Activated CD8-positive, alpha-beta memory T cell treated with anti-CD3 and anti-CD28 coated beads for 24 hours (primary cell): ENCODE results near the gene ETV1.
"Not testable (repeated sequence)": the region's sequence is repeated elsewhere in the genome, so short reads cannot be mapped to it uniquely, and the experiment has no call there.

Source experiments
- DNase-seq: peaks from one replicate; pipeline ENCODE4 v3.0.0-alpha.2; 2020

Gene ETV1

GRCh38 chr7:13918333-13918732 lies 71.1 kb downstream of the ETV1 start:
- DNase-seq: not testable (repeated sequence)

- not testable (repeated sequence) for DNase-seq
Measured at GRCh38 chr7:13917103-13917502, 72.4 kb downstream of the ETV1 start.

GRCh38 chr7:13915891-13916290 lies 73.6 kb downstream of the ETV1 start:
- no peak for DNase-seq

DNA sequence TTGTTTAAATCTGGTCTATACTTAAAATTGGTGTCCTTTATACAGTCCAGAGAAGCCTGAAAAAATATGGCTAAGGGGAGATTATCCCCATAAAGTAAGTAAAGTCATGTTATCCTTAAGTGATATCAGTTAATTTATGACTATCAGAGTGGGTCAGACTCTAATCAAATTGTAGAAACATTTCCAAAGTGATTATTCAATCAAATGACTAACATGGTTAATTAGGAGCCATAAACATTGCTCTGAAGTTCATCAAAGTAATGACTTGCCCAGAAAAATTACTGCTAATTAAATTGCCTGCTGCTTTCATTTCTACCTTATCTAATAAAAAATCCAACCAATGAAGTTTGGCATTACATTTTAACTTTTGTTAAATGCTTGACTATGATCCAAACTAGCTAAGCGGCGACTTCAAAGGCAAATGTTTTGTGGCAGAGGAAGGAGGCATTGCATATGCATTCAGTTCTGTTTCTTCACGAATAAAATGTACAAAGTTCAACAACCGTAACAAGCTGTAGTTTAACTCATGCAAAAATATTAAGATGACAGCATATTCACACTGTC lies 76.7 kb downstream of the ETV1 start:
- DNase-seq: no peak

DNA sequence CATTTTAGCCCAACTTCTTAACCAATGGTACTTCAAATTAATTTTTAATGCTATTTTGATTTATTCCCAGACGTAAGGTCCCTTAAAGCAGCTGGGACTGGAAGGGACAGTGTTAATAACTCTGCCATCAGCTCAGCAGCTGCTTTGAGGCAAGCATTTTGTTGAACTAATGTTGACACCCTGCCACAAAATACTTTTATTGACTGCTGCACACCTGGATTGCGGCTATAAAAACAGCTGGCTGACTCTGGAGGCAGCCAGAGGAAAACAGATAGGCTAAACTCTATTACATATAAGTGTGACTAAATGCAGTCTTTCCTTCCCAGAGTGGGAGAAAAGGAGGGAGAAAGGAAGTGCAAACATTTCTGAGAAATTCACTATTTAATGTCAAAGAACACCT lies 77.6 kb downstream of the ETV1 start:
- DNase-seq: no peak

DNA sequence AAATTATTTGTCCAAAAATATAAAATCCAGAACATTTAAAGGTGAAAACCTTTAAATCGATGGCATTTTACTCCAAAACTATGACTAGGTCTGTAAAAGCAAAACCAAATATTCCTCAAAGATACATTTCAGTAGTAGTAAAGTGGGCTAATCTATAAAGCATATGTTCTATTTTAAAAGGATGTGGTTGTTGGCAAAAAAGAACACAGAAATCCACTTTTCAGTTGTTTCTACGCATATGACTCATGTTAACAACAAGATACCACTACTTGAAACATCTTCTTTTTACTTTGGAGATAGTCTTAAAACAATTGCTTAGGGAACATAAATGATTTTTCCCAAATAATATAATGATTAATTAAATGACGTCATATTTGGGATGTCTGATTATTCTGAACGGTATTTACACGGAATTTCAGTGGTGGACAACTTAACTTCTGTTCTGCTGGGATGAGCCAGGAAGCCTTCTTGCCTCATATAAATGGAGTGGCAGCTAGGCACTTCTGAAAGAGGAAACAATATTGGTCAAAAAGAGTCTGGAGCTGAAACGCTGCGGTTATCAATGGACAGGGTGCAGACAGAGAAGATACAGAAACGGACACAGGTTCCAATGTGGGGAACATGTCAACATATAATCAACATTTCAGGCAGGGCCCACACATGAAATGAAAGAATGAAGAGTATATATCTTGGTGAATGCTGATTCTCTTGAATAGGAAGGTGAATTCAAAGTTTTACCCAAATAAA lies 78.5 kb downstream of the ETV1 start:
- DNase-seq: no peak

DNA sequence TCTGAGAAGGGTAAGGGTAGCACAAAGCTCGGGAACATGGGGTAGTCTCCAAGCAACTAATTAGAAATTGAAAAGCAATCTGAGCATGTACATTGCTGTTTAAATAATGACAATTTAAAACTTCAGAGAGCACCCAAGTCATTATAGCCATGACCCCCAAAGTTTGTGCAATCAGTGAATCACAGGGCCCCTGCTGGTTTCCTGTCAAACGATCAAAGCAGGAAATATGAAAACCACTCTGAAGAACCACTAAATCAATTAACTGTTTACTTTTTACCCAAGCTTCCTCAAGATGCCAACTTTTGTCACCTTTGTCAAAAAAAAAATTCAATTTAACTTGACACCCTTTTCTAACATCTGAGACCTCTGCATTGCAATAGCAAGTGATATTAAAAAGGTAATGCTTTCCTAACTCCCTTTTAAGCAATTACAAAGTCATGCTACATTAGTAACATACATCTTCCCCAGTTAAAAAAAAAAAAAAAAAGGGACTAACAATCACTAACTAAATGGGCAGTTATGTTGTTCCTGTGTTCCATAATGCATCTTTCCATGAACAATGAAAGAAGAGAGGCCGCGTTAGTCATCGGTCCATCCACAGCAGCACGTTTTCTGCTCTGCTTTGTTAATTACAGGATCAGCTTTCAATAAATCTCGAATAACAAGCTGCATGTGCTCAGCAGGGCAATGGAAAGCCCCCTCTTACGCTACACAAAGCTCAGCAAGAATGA lies 80.6 kb downstream of the ETV1 start:
- DNase-seq: no peak

DNA sequence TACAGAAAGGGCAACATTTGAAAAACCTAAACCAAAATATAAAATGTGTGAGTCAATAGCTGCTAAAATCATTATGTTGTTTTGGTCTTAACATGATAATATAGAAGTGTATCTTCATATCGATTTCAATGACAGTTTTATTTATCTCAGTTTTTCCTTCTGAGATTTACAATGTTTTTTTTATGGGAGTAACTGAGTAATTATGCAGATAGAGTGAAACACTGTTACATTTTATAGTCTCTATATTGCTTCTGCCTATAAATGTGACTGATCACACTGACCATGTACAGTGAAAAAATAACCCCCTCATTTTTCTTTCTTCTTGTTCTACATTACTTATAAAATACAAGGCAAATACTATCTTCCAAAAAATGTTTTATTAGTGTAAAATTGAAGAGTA lies 81.6 kb downstream of the ETV1 start:
- no peak for DNase-seq

DNA sequence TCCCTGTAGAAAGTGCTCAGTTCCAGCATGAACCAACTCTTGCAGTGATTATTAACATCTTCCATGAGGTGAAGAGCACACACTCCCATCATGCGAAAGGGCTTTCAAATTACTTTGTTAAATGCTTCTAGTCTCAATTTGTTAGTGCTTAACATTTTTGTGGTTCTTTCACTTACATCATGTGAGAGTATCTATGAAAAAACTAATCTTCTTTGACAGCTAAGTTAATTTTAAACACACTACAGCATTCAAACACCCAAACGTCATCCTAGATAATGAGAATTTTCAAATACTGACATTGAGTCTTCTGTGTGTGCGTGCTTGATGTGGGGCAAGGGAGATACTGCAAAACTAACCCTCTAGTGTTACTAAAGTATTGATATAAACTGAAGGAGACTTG lies 84.8 kb downstream of the ETV1 start:
- DNase-seq: no peak

DNA sequence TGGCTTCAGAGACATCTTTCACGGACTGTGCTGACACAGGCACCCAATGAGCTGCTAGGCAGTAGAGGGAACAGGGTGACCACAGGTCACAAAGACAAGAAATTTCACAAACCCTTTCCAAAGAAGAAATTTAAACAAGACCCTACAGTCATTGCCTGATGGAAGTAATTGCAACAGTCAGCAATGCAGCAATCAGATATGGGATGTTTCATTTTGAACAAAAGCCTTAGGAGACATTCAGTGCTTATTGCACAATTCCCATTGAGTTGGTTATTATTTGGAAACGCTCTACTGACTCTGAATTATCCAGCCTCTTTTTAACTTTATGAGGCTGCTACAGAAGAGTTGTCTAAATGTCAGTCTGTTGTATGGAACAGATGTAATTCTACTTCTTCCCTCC lies 85.5 kb downstream of the ETV1 start:
- DNase-seq: no peak

DNA sequence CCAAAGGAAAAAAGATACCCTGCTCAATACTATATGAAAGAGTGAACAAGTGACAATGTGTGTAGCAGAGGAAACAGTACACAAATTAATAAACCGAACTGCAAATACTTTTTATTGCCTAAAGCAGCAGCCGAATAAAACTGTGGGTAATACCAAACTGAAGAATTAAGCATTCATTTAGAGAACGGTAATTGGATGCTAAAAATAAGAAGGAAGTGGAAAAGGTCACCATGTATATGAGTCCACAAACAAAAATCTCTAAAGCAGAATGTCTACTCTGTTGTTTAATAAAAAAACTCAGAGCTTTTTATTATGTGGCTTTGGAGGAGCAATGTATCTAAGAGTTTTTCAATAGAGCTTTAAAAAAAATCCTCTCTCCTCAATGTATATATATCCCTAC lies 87.9 kb downstream of the ETV1 start:
- DNase-seq: no peak

- DNase-seq: no peak
Measured at GRCh38 chr7:13898957-13899670, 90.4 kb downstream of the ETV1 start.

GRCh38 chr7:13897819-13898218 lies 91.6 kb downstream of the ETV1 start:
- no peak for DNase-seq

GRCh38 chr7:13894954-13895353 lies 94.5 kb downstream of the ETV1 start:
- DNase-seq: no peak

DNA sequence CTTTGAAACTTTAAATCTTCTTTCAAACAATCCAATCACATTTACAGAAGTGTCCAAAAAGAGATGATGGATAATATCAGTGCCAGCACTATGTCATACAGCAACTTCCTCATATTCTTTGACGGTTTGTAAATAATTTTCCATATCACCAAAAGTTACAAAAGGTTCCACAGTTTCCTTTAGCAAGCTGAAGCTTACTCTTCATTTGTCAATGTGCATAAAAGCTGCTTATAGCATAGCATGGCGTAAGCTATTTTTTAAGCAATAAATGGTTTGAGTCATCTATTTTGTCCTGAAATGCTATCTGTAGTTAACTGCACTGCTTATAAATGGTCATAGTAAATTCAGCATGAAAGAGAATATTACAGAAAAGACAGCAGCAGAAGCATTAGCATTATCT lies 95.1 kb downstream of the ETV1 start:
- no peak for DNase-seq

DNA sequence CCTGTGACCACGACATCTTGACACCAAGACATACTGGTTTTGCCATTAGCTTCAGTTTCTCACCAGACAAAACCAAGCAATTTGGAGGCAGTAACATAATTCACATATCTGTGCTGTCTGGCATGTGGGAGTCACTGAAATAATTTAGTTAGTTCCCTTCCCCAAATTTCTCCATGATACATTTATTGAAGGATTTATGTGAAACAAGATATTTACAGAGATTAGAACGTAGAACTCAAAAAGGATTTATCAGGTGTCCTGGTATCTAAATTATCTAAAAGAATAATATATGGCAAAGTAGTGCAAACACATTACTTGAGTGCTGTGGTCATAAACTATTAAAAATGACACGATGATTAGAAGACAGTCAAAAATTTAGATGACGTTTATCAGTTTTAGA lies 98.7 kb downstream of the ETV1 start:
- DNase-seq: no peak

GRCh38 chr7:13886356-13886755 lies 103.1 kb downstream of the ETV1 start:
- no peak for DNase-seq

DNA sequence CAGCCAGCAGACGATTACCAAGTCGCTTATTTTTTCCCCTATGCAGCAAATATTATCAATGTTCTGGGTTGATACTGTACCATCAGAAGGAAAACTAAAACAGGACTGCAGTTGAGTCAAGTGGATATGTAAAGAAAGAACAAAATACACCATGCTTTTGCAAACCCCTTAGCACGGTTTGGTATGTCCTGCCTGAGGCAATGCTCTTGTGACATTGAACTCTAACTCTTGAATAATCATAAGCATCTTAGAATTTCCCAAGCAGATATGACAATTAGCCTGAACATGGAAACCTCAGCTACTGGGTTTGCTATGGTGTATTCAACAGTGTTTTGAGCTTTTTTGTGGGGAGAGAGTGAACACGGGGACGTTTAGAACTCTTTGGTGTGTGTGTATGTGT lies 107.4 kb downstream of the ETV1 start:
- no peak for DNase-seq

DNA sequence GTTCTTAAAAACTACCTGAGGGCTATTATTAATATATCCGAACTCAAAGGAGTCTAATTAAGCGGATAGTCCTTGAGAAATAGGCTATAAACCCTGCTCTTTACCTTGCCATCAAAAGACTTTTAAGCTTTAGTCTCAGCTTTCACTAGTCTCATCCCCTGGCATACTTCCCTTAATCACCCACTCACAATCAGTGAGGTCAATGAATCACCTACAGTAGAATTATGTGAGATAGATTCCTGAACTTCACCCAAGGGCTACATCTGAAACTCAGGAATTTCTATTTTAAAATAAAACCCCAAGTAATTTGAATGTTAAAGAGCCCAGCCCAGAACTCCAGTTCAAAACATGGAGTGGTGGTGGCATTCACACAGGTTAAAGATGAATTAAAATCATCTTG lies 108.7 kb downstream of the ETV1 start:
- no peak for DNase-seq

- no peak for DNase-seq
Measured at GRCh38 chr7:13879994-13880686, 109.3 kb downstream of the ETV1 start.

DNA sequence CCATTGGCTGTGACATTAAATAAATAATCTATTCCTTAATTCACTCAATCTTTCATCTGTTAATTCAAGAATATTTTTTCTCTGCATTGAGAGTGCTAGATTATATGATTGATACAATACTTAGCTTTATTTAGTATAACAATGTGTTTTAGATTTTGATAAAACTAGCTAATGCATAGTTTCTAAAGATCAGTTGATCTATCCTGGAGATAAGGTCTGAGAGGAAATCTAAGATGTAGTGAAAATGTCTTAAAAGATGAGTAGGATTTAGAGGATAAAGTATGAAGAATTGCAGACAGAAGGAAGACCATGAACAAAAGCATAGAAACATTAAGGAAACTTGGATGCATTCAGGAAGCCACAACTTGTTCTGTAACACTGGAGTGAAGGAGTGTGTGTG lies 110.3 kb downstream of the ETV1 start:
- DNase-seq: no peak

DNA sequence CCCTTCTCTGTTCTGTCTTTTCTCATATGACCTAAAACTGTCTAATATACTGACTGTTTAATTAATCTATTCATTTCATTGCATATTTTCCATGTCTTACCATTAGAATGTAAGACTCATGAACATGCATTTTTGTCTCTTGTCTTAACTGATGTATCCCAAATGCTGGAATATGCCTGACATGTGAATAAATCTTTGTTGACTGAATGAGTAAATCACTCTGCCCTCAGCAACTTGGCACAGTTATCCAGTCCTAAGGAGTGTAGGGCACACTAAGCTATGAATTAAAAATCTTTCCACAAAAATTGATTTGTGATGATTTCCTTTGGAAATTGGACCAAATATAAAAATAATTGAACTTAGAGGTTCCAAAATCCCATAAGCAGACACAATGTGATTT lies 111.3 kb downstream of the ETV1 start:
- DNase-seq: no peak

GRCh38 chr7:13875496-13876074 lies 113.9 kb downstream of the ETV1 start:
- no peak for DNase-seq
